Kidney glomerular epithelial cell (primary cell): ENCODE data around the gene ZNF789.

ENCODE experiments used
- DNase-seq: peaks from one replicate; lab custom pipeline; 2025; lab: John Stamatoyannopoulos, UW

The ZNF789 gene

GRCh38 chr7:99504603-99505323, 32.1 kb downstream of the ZNF789 start, which contains the start of gene ZKSCAN5:
Gene ZKSCAN5 (plus strand): TSS chr7:99504662. CDS start chr7:99506045, 1,383 bp downstream.
- DNase-seq, result peak; percentile 96

GRCh38 chr7:99505324-99505662, 32.6 kb downstream of the ZNF789 start:
- no peak for DNase-seq

GRCh38 chr7:99514050-99514449, 41.4 kb downstream of the ZNF789 start:
- DNase-seq, result no peak

GRCh38 chr7:99521399-99521798, 48.7 kb downstream of the ZNF789 start:
- DNase-seq, result no peak

- no peak for DNase-seq
Observed at GRCh38 chr7:99525713-99526440, 53.2 kb downstream of the ZNF789 start.

- no peak for DNase-seq
Observed at GRCh38 chr7:99531354-99531765, 58.7 kb downstream of the ZNF789 start.

GRCh38 chr7:99535667-99536066, 63.0 kb downstream of the ZNF789 start:
- DNase-seq, result no peak
